HK-2 (cell line): Measurements from ENCODE around the gene ZNF75A.
A peak's percentile ranks its signal among the peaks of the same experiment; 100 is the strongest.
"Not testable (repeated sequence)": the region's sequence is repeated elsewhere in the genome, so short reads cannot be mapped to it uniquely, and the experiment has no call there.

Experiments
- DNase-seq: peaks from one replicate; pipeline ENCODE4 v3.0.0-alpha.2; 2018; ENCODE audit not compliant: unreplicated experiment

The ZNF75A gene

GRCh38 chr16:3305109-3306068 lies at the start of gene ZNF75A, which contains the start of gene TIGD7:
ZNF75A (plus strand) TSS chr16:3305497; CDS start chr16:3308429, 2,932 bp downstream.
TIGD7 (minus strand) TSS chr16:3305430; CDS start chr16:3300614, 4,816 bp downstream.
- peak; percentile 84 for DNase-seq

GRCh38 chr16:3256146-3256865 lies 49.0 kb upstream of the ZNF75A start, which contains the start of gene MEFV:
MEFV (minus strand) TSS chr16:3256633; CDS start chr16:3256587, 46 bp downstream.
- DNase-seq, result peak; percentile 18

GRCh38 chr16:3256866-3257465 lies 48.3 kb upstream of the ZNF75A start:
- DNase-seq, result peak; percentile 75

GRCh38 chr16:3259836-3260235 lies 45.5 kb upstream of the ZNF75A start:
- DNase-seq, result no peak

GRCh38 chr16:3262517-3262916 lies 42.8 kb upstream of the ZNF75A start:
- no peak for DNase-seq

- peak; percentile 96 for DNase-seq
These were observed 40.9 kb upstream of the ZNF75A start for GRCh38 chr16:3264137-3265036.

GRCh38 chr16:3266873-3267537 lies 38.3 kb upstream of the ZNF75A start:
- no peak for DNase-seq

- DNase-seq, result no peak
These were observed 37.0 kb upstream of the ZNF75A start for GRCh38 chr16:3268294-3268693.

GRCh38 chr16:3270718-3271117 lies 34.6 kb upstream of the ZNF75A start:
- DNase-seq, result not testable (repeated sequence)

- DNase-seq, result not testable (repeated sequence)
These were observed 34.0 kb upstream of the ZNF75A start for GRCh38 chr16:3271281-3271680.

GRCh38 chr16:3274490-3274889 lies 30.8 kb upstream of the ZNF75A start:
- DNase-seq, result no peak

GRCh38 chr16:3274947-3275346 lies 30.4 kb upstream of the ZNF75A start:
- no peak for DNase-seq

GRCh38 chr16:3276679-3277078 lies 28.6 kb upstream of the ZNF75A start:
- no peak for DNase-seq

GRCh38 chr16:3281222-3281820 lies 24.0 kb upstream of the ZNF75A start:
- DNase-seq, result no peak

- peak; percentile 70 for DNase-seq
These were observed 23.1 kb upstream of the ZNF75A start for GRCh38 chr16:3282103-3282729.

GRCh38 chr16:3282730-3283542 lies 22.4 kb upstream of the ZNF75A start, which contains the start of gene ZNF263:
ZNF263 (plus strand) TSS chr16:3283491; CDS start chr16:3283819, 328 bp downstream.
- DNase-seq, result peak; percentile 90

GRCh38 chr16:3283543-3284447 lies 21.5 kb upstream of the ZNF75A start:
- peak; percentile 25 for DNase-seq
